ENCODE results near the gene HOMER2. TPM values are rescaled to one million over a fixed set of nuclear protein-coding genes. Genes with fewer than 3 reads are reported as not detected.

The HOMER2 gene
- total and polyA plus RNA-seq, 2 of the 13 experiments (the other 11 are each of a cell fraction or from before 2014, with no cell fraction given) = 12.9 to 14.1 TPM

GRCh38 chr15:82986442-82986780 lies 33.9 kb upstream of the HOMER2 start:
- POLR2A ChIA-PET = interaction anchor here (0.9 to 2.1 kb wide), 11 partner anchors 9 to 236 kb away, joined by 3 to 21 read pairs (median 3); partner anchors contain the start of genes BTBD1 and C15orf40
- intact Hi-C loops (cut with micrococcal nuclease; ENCODE audit: unreplicated experiment) (loop anchor here (5.0 kb wide), 1 partner anchor 129 kb away; no protein-coding TSS in a partner anchor), in situ Hi-C loops (cut with HindIII; ENCODE audit: extremely low pct_ligation_motif_present, low pct_unique_long_range_greater_than_20kb) (loop anchor here (10.0 kb wide), 1 partner anchor 132 kb away; no protein-coding TSS in a partner anchor)
- Histone ChIP-seq H3K27ac (ENCODE audit: extremely low read length, insufficient read depth, low read length) (peak overlapping the region; percentile 75), H3K4me2 (ENCODE audit: low read depth, low read length) (peak overlapping the region; percentile 86), H3K27me3 (ENCODE audit: control insufficient read depth in 1 of 2, insufficient read depth in 2 of 2, low read length in 2 of 2) (no peaks in the 10 kb centered on the region; a peak in 1 of 5 replicates), H3K36me3 (replicated peaks in 1 of 2; ENCODE audit: control insufficient read depth in 1 of 2, insufficient read depth in 2 of 2, low read length in 2 of 2) (peaks cover 0 to 13% of the 10 kb centered on the region in 2 experiments; a peak in 1 of 5 replicates), H3K4me1 (ENCODE audit: insufficient read depth, low read length) (peaks cover 30% of the 10 kb centered on the region), H3K4me3 (replicated peaks in 1 of 3; ENCODE audit: insufficient read depth in 1 of 3, low read depth in 2 of 3, low read length in 3 of 3) (peak overlapping the region; percentile 73 to 94 (median 88)), H3K79me2 (ENCODE audit: insufficient read depth, low read length) (peaks cover 16% of the 10 kb centered on the region), H4K20me1 (ENCODE audit: insufficient read depth, low read length) (no peaks in the 10 kb centered on the region), H3K9ac (ENCODE audit: insufficient read depth, low read depth, low read length) (peak overlapping the region; percentile 94), H2AFZ (ENCODE audit: low read length) (peak overlapping the region; percentile 46), H3K9me3 (ENCODE audit: low read length) (no peaks in the 10 kb centered on the region)
- TSS peak; percentile 83 for BruUV-seq (replicated peaks)
- WGBS (ENCODE audit: low lambda C conversion rate) = 5% methylated on average over 8 of the region's 12 CpGs
- peak; percentile 62 for ATAC-seq
- CTCF ChIA-PET (ENCODE audit: low intra/inter-chr PET ratio, low total read pairs) = no interaction called here
- DNase-seq (ENCODE audit: low spot score) = no peak
- FAIRE-seq = no peak
- TF ChIP-seq SRSF4 (IDR thresholded peaks at IDR 0.05; ENCODE audit: low read depth, low read length, poor library complexity, severe bottlenecking) (no peak), HOXA3 (CRISPR knock-in tag; IDR thresholded peaks at IDR 0.05) (no peak), HMGXB3 (CRISPR knock-in tag; IDR thresholded peaks at IDR 0.05; ENCODE audit: borderline replicate concordance) (no peak), PLRG1 (conservative IDR thresholded peaks at IDR 0.05) (no peak), PHF21A (CRISPR knock-in tag; IDR thresholded peaks at IDR 0.05) (no peak), MAFG (CRISPR knock-in tag; IDR thresholded peaks at IDR 0.05) (no peak), KDM5A (IDR thresholded peaks at IDR 0.05; ENCODE audit: borderline replicate concordance, low read length) (0 out of 2 replicates have a peak, but pooled peaks have one; percentile 38), UBTF (CRISPR knock-in tag; IDR thresholded peaks at IDR 0.05) (0 out of 2 replicates have a peak, but pooled peaks have one; percentile 7), FOXP4 (CRISPR knock-in tag; IDR thresholded peaks at IDR 0.05) (no peak), ZNF256 (CRISPR knock-in tag; conservative IDR thresholded peaks at IDR 0.05) (0 out of 2 replicates have a peak, but pooled peaks have one; percentile 22), TERF1 (CRISPR knock-in tag; IDR thresholded peaks at IDR 0.05) (no peak), ZNF773 (CRISPR knock-in tag; IDR thresholded peaks at IDR 0.05; ENCODE audit: borderline replicate concordance) (no peak), FOXM1 (CRISPR knock-in tag; IDR thresholded peaks at IDR 0.05) (no peak), ZNF234 (CRISPR knock-in tag; conservative IDR thresholded peaks at IDR 0.05) (no peak)
